Mucosa of stomach (tissue), 1 donor: ENCODE data around the gene CCNA1.

Experiments
- H3K27me3 ChIP-seq: one replicate; pipeline ENCODE4 v1.7.0; 2013; ENCODE audit warnings: mild to moderate bottlenecking, low read length; ENCODE audit not compliant: control insufficient read depth, insufficient read depth
- H3K36me3 ChIP-seq: one replicate; pipeline ENCODE4 v1.7.0; 2013; ENCODE audit warnings: low read length; ENCODE audit not compliant: control insufficient read depth, insufficient read depth
- H3K4me1 ChIP-seq: one replicate; pipeline ENCODE4 v1.7.0; 2013; ENCODE audit warnings: mild to moderate bottlenecking, low read length; ENCODE audit not compliant: control insufficient read depth, insufficient read depth
- H3K4me3 ChIP-seq: one replicate; pipeline ENCODE4 v1.7.0; 2013; ENCODE audit warnings: low read length
- H3K9ac ChIP-seq: one replicate; pipeline ENCODE4 v1.7.0; 2013; ENCODE audit warnings: mild to moderate bottlenecking, low read length, moderate library complexity
- H3K9me3 ChIP-seq: one replicate; pipeline ENCODE4 v1.7.0; 2013; ENCODE audit warnings: mild to moderate bottlenecking, low read length, moderate library complexity; ENCODE audit not compliant: control insufficient read depth
- donor health status: Pancreatic carcinoma.

The CCNA1 gene

GRCh38 chr13:36430247-36431203, 1.8 kb upstream of the CCNA1 start:
- Histone ChIP-seq H3K27me3 (peaks cover 37% of the 10 kb centered on the region), H3K9me3 (no peaks in the 10 kb centered on the region), H3K4me1 (peaks cover 8% of the 10 kb centered on the region), H3K9ac (no peak overlapping the region), H3K36me3 (no peaks in the 10 kb centered on the region), H3K4me3 (no peak overlapping the region)

GRCh38 chr13:36431204-36432105, 840 bp upstream of the CCNA1 start:
- peaks cover 37% of the 10 kb centered on the region for H3K27me3 ChIP-seq

DNA sequence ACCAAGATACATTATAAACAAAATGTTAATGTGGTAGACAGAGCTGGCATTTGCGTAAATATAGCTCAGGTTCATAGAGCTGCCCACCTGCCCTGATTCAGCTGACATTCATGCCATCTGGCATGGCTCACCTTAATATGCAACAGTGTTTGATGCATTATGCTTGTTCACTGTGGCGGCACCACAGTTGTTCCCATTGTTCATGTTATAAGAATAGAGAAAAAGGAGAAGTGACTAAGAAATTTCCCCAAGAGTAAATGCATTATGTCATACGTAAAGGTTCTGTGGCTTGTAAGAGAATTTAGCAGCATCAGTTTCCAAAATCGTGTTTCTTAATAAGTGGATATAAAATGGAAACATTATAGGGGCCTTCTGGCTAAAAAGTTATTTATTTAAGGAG, 4.5 kb downstream of the CCNA1 start:
- Histone ChIP-seq H3K36me3 (no peaks in the 10 kb centered on the region), H3K27me3 (peaks cover 11% of the 10 kb centered on the region), H3K9me3 (no peaks in the 10 kb centered on the region), H3K4me1 (peaks cover 6% of the 10 kb centered on the region), H3K9ac (no peak overlapping the region), H3K4me3 (no peak overlapping the region)

More at GRCh38 chr13:36431204-36432105, 840 bp upstream of the CCNA1 start:
- no peaks in the 10 kb centered on the region for H3K36me3 ChIP-seq
- H3K4me3 ChIP-seq, result no peak overlapping the region
- peaks cover 8% of the 10 kb centered on the region for H3K4me1 ChIP-seq
- H3K9me3 ChIP-seq, result no peaks in the 10 kb centered on the region
- H3K9ac ChIP-seq, result no peak overlapping the region

- no peaks in the 10 kb centered on the region for H3K9me3 ChIP-seq
- H3K36me3 ChIP-seq, result no peaks in the 10 kb centered on the region
- no peak overlapping the region for H3K4me3 ChIP-seq
- no peak overlapping the region for H3K9ac ChIP-seq
- no peaks in the 10 kb centered on the region for H3K27me3 ChIP-seq
- H3K4me1 ChIP-seq, result no peaks in the 10 kb centered on the region
Measured at GRCh38 chr13:36438594-36439483, 6.5 kb downstream of the CCNA1 start.

- H3K9me3 ChIP-seq, result no peaks in the 10 kb centered on the region
- H3K27me3 ChIP-seq, result no peaks in the 10 kb centered on the region
- no peak overlapping the region for H3K9ac ChIP-seq
- H3K4me3 ChIP-seq, result no peak overlapping the region
- H3K4me1 ChIP-seq, result no peaks in the 10 kb centered on the region
- H3K36me3 ChIP-seq, result no peaks in the 10 kb centered on the region
Measured at GRCh38 chr13:36445278-36445677, 13.0 kb downstream of the CCNA1 start.

DNA sequence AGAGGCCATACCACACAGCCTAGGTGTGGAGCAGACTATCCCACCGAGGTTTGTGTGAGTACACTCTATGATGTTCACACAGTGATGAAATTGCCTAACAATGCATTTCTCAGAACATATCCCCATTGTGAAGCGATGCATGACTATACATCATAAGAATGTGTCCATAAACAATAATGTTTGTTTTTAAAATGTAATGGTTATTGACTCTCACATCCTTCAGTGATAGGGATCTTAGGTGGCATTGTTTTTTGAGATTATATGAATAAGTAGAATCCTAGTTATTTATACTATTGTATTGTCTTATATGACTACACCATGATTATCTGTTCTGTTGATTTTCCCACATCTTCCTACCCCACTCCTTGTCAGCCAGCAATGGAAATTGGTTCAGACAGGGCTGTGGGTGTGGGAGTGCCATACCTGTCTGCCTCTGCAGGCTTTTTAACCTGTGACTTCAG, 13.6 kb downstream of the CCNA1 start:
- no peaks in the 10 kb centered on the region for H3K4me1 ChIP-seq
- H3K36me3 ChIP-seq, result no peaks in the 10 kb centered on the region
- no peak overlapping the region for H3K4me3 ChIP-seq
- H3K27me3 ChIP-seq, result no peaks in the 10 kb centered on the region
- no peaks in the 10 kb centered on the region for H3K9me3 ChIP-seq
- H3K9ac ChIP-seq, result no peak overlapping the region

GRCh38 chr13:36447501-36447900, 15.2 kb downstream of the CCNA1 start:
- Histone ChIP-seq H3K4me3 (no peak overlapping the region), H3K9me3 (no peaks in the 10 kb centered on the region), H3K4me1 (no peaks in the 10 kb centered on the region), H3K27me3 (no peaks in the 10 kb centered on the region), H3K36me3 (no peaks in the 10 kb centered on the region), H3K9ac (no peak overlapping the region)

DNA sequence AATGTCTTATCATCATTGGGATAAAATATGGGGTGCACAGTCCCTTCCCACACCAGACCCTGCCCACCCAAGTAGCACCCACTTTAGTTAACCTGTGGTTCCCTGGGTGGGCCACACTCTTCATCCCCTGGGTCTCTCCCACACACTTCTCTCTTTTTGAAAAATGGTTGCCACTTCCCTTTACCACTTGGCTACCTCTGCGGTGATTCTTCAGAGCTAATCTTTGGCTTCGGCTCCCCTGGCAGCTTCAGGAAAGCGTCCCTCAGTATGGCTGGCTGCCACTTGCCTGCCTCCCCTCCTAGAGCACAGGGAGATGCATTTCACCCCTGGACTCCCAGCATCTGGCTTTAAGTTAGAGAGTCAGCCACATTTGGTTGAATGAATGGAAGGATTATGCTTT, 18.2 kb downstream of the CCNA1 start:
- Histone ChIP-seq H3K4me1 (no peaks in the 10 kb centered on the region), H3K9ac (no peak overlapping the region), H3K4me3 (no peak overlapping the region), H3K27me3 (no peaks in the 10 kb centered on the region), H3K9me3 (no peaks in the 10 kb centered on the region), H3K36me3 (no peaks in the 10 kb centered on the region)

DNA sequence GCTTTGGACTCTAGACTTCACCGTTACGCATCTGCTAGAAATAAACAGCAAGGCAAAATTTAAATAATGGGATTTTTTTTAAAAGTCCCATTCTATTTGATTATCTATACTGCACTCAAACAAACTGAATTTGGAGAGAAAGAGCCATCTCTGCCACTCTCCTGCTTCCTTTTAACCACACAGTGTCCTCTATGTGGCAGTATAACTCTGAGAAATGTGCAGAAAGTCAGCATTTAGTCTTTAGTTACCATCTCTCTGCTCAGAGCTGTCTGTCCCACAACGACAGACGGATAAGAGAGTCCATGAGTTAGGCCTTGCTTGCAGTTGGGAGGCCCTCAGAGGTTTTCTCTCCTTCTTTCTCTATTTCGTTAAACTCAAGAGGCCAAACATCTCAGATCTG, 21.2 kb downstream of the CCNA1 start:
- Histone ChIP-seq H3K9me3 (no peaks in the 10 kb centered on the region), H3K4me1 (no peaks in the 10 kb centered on the region), H3K4me3 (no peak overlapping the region), H3K27me3 (no peaks in the 10 kb centered on the region), H3K9ac (no peak overlapping the region), H3K36me3 (no peaks in the 10 kb centered on the region)

DNA sequence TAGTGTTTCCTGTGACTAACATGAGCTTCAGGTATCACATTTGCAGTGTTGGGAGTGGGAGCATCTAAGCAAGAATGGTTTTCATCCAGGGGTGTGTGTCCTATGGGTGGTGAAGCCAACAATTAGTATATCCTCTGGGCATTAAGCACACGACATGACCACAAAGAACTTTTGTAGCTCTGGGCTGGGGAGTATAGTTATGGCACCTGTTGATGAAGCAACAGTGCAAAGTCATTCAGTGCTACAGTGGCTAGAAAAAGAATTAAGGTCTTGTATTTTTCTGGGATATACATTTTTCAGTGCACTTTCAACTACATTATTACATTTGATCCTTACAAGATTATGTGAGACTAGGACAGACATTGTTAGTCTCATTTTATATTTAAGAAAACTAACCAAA, 21.8 kb downstream of the CCNA1 start:
- Histone ChIP-seq H3K4me1 (no peaks in the 10 kb centered on the region), H3K4me3 (no peak overlapping the region), H3K27me3 (no peaks in the 10 kb centered on the region), H3K9me3 (no peaks in the 10 kb centered on the region), H3K36me3 (no peaks in the 10 kb centered on the region), H3K9ac (no peak overlapping the region)

DNA sequence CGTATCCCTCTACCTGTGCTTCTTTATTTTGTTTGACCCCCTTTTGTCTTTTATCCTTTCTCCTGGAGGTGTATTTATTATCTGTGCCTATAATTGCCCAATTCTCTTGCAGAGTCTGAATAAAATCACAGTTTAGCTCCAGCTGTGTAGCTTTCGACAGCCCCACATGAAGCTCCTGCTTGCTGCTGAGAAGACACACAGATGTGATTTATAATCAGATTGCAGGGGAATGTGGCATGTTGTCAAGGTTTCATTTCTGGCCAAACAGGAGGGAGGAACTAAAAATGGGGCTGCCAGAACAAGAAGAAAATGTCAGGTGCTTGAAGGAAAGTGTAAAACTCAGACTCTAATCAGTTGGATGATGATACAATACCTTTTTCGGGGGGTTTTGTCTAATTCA, 22.7 kb downstream of the CCNA1 start:
- Histone ChIP-seq H3K4me1 (no peaks in the 10 kb centered on the region), H3K36me3 (no peaks in the 10 kb centered on the region), H3K9me3 (no peaks in the 10 kb centered on the region)

More for the DNA sequence above, 22.7 kb downstream of the CCNA1 start:
- H3K9ac ChIP-seq, result no peak overlapping the region
- no peak overlapping the region for H3K4me3 ChIP-seq
- no peaks in the 10 kb centered on the region for H3K27me3 ChIP-seq
